H7 (cell line): Measurements from ENCODE around the gene ZC3H7B. TPM values are rescaled to one million over a fixed set of nuclear protein-coding genes. Genes with fewer than 3 reads are reported as not detected.

Experiments
- DNase-seq: peaks from one replicate; pipeline ENCODE4 v3.0.0; 2012
- H3K27me3 ChIP-seq: 2 replicates; pipeline ENCODE4 v1.6.0; 2011; ENCODE audit warnings: mild to moderate bottlenecking, low read length; ENCODE audit not compliant: control insufficient read depth, insufficient read depth
- H3K36me3 ChIP-seq: replicated peaks from 2 replicates; pipeline ENCODE4 v1.5.1; 2011; ENCODE audit warnings: low read length; ENCODE audit not compliant: control insufficient read depth, insufficient read depth
- H3K4me3 ChIP-seq: 2 replicates; pipeline ENCODE4 v1.5.1; 2011; ENCODE audit warnings: low read depth, mild to moderate bottlenecking, control low read depth, low read length, moderate library complexity; ENCODE audit not compliant: insufficient read depth
- total RNA-seq: library from RNA; depleted of rRNA; stranded (reverse); fragments of >200 nt; shearing (Covaris generic); gene quantifications from 2 replicates; pipeline ENCODE4 v1.2.3, GENCODE V29; 2014

The ZC3H7B gene
- total RNA-seq, 1 experiment from 2014 or later = 58.2 TPM

DNA sequence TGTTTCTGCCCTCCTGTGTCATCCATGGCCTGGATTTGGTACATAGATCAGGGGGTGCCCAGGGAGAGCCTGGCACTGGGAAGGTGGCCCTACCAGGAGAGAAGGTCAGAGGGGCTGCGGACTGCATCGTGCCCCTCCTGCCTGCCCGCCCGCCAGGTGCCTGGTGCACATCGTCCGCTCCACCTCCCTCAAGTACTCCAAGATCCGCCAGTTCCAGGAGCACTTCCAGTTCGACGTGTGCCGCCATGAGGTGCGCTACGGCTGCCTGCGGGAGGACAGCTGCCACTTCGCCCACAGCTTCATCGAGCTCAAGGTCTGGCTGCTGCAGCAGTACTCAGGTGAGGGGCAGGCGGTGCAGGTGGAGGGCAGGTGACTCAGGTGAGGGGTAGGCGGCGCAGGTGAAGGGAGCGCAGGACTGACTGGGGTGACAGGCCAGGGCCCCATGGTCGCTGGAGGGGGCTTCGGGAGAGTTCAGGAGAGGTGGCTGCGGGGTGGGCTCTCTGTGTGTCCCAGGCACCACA lies 47.7 kb downstream of the ZC3H7B start:
- Histone ChIP-seq H3K36me3 (peaks cover 55% of the 10 kb centered on the region), H3K27me3 (no peaks in the 10 kb centered on the region), H3K4me3 (no peak overlapping the region)
- DNase-seq = no peak

DNA sequence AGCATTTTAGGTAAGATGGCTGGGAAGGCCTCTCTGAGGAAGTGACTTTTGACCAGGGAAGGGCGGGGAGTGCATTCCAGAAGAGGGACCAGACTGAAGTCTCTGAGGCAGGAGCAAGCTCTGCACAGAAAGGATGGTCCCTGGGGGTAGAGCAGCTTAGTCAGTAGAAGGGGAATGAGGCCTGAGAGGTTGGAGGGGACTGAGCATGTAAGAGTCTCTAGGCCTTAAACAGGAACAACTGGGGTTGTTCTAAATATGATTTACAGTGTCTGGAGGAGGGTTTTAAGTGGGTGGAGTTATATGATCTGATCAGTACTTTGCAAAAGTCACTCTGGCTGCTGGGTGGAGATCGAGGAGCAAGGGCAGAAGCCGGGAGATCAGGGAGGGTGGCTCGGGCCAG lies 48.8 kb downstream of the ZC3H7B start:
- H3K27me3 ChIP-seq = no peaks in the 10 kb centered on the region
- H3K4me3 ChIP-seq = no peak overlapping the region
- no peak for DNase-seq
- H3K36me3 ChIP-seq = peaks cover 50% of the 10 kb centered on the region

DNA sequence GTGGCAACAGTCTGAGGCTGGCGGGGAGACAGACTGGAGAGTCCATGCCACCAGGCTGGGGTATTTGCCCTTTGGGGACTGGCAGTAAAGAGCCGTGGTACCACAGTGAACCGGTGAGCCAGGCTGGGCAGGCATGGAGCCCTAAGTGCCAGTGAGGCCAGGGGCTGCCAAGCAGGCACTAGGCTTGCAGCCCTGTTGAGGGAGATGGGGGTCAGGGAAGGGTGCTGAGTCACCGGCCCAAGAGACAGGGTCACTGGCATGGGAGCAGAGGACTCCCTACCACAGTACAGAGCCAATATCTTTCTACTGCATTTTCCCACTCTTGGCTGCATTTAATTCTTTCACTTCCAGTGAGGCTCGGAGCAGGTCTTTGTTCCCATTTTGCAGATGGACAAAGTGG lies 49.7 kb downstream of the ZC3H7B start:
- Histone ChIP-seq H3K36me3 (peaks cover 54% of the 10 kb centered on the region), H3K27me3 (no peaks in the 10 kb centered on the region), H3K4me3 (no peak overlapping the region)
- no peak for DNase-seq

DNA sequence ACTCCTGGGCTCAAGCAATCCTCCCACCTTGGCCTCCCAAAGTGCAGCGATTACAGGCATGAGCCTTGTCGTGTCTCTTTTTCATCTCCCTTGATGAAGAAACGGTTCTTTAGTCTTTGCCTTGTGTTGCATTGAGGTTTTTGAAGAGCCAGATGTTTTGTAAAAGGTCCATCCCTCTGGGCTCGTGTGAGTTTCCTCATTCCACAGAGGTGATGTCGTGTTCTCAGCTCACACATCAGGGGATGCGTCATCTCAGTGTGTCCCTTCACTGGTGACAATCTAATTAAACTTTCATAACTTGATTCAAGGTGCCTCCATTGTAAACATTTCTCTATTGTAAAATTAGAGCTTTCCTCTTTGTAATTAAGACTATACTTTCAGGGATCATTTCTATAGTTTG lies 50.7 kb downstream of the ZC3H7B start:
- Histone ChIP-seq H3K4me3 (no peak overlapping the region), H3K36me3 (peaks cover 47% of the 10 kb centered on the region), H3K27me3 (no peaks in the 10 kb centered on the region)
- DNase-seq = no peak

DNA sequence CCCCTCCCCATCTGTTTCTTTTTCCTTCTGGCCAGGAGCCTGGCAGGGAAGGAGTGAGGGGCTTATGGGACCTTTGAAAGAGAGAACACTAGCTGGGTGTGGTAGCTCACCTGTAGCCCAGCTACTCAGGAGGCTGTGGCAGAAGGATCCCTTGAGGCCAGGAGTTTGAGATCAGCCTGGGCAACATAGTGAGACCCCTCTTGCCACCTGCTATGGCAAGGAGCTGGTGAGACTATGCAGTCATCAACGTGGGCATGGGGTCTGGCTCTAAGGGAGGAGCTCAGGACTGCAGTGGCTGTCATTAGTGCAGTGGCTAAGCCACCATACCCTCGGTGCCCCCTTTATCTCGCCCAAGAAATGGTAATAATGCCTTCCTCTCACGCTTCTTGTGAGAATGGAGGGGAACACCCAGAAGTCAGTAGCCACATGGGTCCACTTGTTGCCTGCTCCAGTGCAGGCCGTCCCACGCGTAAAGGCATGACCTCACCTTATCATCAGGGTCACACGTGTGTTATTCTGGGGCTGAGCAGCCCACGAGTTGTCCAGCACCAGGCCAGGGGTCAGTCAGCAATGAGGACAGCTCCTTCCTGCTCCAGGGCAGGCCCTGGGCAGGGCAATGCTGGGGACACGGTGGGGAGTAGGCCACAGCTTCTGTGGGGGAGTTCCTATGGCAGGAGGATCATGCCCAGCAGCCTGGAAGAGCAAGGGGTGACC lies 52.7 kb downstream of the ZC3H7B start:
- H3K27me3 ChIP-seq = no peaks in the 10 kb centered on the region
- H3K36me3 ChIP-seq = peaks cover 37% of the 10 kb centered on the region
- H3K4me3 ChIP-seq = no peak overlapping the region
- no peak for DNase-seq

DNA sequence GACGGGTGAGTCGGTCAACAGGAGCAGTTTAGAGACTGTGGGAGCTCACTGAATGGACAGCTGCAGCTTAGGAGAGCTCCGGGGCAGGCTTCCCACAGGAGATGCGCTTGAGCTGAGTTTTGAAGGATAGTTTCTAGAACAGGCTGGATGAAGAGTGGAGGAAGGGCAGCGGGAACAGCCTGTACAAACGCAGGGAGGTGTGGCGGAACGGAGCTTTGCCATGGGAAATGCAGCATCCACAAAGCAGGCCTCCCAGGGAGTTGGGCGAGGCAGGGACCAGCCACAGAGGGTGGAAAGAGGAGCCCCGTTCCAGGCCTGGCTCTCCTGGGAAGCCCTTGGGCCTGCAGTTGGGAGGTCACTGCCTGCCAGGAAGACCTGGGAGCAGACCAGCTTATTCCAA lies 53.7 kb downstream of the ZC3H7B start:
- no peak for DNase-seq
- no peaks in the 10 kb centered on the region for H3K27me3 ChIP-seq
- peaks cover 32% of the 10 kb centered on the region for H3K36me3 ChIP-seq
- no peak overlapping the region for H3K4me3 ChIP-seq

DNA sequence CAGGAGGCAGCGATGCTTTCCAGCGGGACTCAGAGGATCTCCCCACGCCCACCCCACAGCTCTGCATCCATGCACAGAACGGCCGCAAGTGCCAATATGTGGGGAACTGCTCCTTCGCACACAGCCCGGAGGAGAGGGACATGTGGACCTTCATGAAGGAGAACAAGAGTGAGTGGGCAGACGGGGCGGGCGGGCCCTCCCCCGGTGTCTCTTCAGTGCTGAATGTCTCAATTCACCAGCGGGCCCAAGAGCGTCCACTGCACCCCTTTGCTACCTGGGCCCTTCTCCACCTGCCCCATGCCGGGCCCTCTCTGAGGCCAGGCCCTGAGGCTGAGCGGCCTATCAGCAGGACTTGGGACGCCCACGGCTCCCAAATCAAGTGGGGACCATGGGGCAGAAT lies 54.6 kb downstream of the ZC3H7B start:
- Histone ChIP-seq H3K27me3 (no peaks in the 10 kb centered on the region), H3K36me3 (peaks cover 24% of the 10 kb centered on the region), H3K4me3 (no peak overlapping the region)
- DNase-seq = no peak

DNA sequence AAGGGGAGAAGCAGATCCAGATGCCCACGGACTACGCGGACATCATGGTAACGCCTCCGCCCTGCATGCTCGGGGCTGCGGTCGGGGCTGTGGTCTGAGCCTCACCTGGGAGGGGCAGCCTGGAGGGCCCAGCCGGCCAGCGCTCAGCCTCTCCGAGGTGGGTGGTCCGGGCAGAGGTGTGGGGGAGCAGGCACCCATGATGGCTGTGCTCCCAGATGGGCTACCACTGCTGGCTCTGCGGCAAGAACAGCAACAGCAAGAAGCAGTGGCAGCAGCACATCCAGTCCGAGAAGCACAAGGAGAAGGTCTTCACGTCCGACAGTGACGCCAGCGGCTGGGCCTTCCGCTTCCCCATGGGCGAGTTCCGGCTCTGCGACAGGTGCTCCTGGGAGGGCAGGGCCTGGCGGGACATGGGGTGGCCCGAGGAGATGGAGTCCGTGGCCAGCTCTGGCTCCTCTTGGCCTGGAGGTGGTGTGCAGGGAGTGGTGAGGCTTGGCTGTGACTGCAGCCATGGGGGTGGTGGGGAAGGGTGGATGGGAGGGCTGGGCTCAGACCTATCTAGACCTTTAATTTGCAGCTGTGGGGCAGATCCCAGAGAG lies 55.2 kb downstream of the ZC3H7B start:
- DNase-seq = no peak
- no peaks in the 10 kb centered on the region for H3K27me3 ChIP-seq
- H3K36me3 ChIP-seq = peaks cover 20% of the 10 kb centered on the region
- no peak overlapping the region for H3K4me3 ChIP-seq

DNA sequence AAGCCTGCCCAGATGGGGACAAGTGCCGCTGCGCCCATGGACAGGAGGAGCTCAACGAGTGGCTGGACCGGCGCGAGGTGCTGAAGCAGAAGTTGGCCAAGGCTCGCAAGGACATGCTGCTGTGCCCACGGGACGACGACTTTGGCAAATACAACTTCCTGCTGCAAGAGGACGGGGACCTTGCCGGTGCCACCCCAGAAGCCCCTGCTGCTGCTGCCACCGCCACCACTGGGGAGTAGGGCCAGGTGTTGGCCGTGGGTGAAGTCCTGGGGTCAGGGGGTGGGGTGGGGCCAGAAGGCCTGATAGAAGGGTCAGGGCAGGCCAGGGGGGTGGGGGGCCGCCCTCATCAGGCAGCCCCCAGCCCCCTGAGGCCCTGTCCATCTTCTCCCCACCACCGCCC lies 55.9 kb downstream of the ZC3H7B start:
- Histone ChIP-seq H3K27me3 (no peaks in the 10 kb centered on the region), H3K4me3 (no peak overlapping the region), H3K36me3 (peaks cover 15% of the 10 kb centered on the region)
- DNase-seq = no peak

DNA sequence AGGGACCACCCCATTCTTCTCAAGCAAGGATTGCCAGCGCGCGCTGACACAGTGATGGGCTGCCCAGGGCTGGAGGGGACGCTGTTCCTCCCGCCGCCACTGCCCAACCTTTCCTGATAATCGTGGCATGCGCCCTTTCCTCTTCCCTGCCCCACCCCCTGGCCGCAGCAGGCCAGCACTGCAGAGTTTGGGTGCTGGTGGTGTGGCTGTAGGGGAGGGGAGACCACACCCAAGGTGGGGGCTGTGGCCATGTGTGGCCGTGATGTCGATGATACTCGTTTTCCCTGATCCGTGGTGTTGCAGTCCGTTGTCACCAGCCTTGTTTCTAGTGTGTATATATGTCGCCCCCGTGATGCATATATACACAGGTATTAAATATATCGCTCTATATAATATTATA lies 57.6 kb downstream of the ZC3H7B start:
- Histone ChIP-seq H3K36me3 (peaks cover 12% of the 10 kb centered on the region), H3K27me3 (no peaks in the 10 kb centered on the region), H3K4me3 (no peak overlapping the region)
- no peak for DNase-seq

DNA sequence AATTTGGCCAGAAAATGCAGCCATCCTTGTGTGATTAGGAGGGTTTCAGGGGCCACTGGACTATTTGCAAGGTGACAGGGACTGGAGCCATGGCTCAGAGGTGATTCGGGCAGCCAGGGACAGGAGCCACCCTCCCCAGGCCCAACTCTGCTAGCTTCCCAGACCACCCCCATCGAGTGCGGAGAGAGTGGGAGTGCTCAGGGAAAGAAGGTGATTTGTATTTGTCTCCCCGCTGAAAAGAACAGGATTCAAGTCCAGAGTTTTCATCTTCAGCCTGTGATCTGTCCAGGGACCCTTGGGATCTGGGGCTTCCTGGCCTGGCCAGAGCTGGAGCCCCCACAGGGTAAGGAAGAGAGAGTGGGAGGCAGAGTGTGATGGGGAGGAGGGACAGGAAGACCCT lies 58.1 kb downstream of the ZC3H7B start:
- Histone ChIP-seq H3K4me3 (no peak overlapping the region), H3K27me3 (no peaks in the 10 kb centered on the region)

DNA sequence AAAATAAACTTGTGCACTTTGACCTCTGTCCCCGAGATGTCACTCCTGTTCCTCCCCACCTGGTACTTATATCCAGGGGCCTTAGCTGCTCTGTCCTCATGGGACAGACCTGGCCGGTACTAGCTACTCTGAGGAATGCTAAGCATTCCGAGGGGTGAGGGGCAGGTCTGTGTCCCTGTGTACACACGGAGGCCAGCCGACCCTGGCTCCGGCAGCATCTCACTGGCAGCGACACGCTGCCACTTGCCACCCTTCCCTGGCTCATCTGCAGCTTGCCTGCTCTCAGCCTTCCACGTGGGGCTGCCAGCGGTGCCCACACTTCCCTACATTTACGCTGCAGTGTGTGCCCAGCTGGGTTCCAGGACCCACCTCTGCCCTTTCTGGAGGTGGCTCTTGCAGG lies 58.8 kb downstream of the ZC3H7B start:
- H3K36me3 ChIP-seq = peaks cover 9% of the 10 kb centered on the region
- no peaks in the 10 kb centered on the region for H3K27me3 ChIP-seq
- no peak overlapping the region for H3K4me3 ChIP-seq
- peak; percentile 90 for DNase-seq

More for the DNA sequence above, 58.1 kb downstream of the ZC3H7B start:
- DNase-seq = no peak
- H3K36me3 ChIP-seq = peaks cover 9% of the 10 kb centered on the region

DNA sequence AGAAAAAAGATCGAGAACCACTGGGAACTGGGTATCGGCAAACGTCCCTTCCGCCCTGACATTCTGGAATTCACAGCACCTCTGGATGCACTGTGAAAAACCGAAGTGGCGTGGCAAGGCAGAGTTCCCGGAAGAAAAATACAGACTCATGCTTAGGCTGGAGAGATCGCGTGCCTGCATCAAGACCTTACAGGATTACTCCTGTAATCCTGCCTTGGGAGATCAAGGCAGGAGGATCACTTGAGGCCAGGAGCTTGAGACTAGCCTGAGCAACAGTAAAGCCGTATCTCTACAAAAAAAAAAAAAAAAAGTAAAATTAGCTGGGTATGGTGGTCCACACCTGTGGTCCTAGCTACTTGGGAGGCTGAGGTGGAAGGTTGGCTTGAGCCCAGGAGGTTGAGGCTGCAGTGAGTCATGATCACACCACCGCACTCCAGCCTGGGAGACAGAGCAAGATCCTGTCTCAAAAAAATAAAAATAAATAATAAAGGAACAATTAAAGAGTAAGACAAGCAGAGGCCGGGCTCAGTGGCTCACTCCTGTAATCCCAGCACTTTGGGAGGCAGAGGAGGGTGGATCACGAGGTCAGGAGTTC lies 60.5 kb downstream of the ZC3H7B start:
- Histone ChIP-seq H3K4me3 (no peak overlapping the region), H3K36me3 (peaks cover 2% of the 10 kb centered on the region), H3K27me3 (no peaks in the 10 kb centered on the region)
- no peak for DNase-seq

DNA sequence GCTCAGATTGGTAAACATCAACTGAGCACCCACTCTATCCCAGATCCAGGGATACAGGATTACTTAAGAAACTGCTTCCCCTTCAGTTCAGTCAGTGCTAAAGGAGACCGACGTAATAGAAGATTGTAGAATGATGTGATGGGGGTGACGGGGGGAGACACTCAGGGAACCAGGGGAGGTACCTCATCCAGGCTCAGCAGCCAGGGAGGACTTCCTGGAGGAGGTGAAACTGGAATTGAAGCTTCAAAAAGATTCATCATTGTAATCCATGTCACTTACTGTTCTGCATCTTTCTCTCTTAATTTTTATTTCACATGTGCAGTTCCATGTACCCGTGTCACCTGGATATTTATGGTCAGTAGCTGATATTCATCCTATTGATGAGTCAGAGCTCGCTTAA lies 61.3 kb downstream of the ZC3H7B start:
- no peak overlapping the region for H3K4me3 ChIP-seq
- no peak for DNase-seq
- peaks cover 2% of the 10 kb centered on the region; the same call in 1 of the 2 replicates for H3K36me3 ChIP-seq
- H3K27me3 ChIP-seq = no peaks in the 10 kb centered on the region

DNA sequence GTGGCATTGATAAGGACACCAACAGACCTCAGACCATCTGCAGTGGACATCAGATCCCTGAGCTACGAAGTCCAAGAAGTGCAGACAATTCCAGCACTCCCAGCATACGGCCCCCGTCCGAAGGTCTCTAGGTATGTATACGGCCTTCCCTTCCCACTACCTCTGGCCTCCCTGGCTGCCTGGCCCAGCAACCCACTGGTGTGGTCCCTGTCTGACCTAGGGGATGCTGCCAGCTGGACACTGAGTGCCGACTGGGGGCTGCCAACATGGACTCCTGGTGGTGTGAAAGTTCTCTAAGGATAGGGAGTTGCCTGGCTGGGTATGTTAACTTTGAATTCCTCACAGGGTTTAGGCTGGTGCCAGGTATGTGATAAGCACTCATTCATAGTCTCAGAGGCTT lies 62.9 kb downstream of the ZC3H7B start:
- no peak overlapping the region for H3K4me3 ChIP-seq

More for the DNA sequence above, 62.9 kb downstream of the ZC3H7B start:
- peak; percentile 36 for DNase-seq
- Histone ChIP-seq H3K27me3 (no peaks in the 10 kb centered on the region), H3K36me3 (no peaks in the 10 kb centered on the region)
